Omental fat pad (tissue), 4 donors: ENCODE results near the gene SKIC2. TPM values are rescaled to one million over a fixed set of nuclear protein-coding genes. Genes with fewer than 3 reads are reported as not detected.
A peak's percentile ranks its signal among the peaks of the same experiment; 100 is the strongest.

ENCODE experiments used
- ATAC-seq: fragments of 150-250 bp; one replicate; pipeline ENCODE4 v1.9.1; 2016; ENCODE audit warnings: mild to moderate bottlenecking, moderate library complexity; ENCODE audit not compliant: low FRiP score
- DNase-seq: peaks from one replicate; pipeline ENCODE4 v3.0.0-alpha.2; 2019; ENCODE audit warnings: low spot score
- total RNA-seq, 4 donors: library from RNA; depleted of rRNA; stranded (reverse); fragments of >200 nt; gene quantifications; one replicate each; pipeline ENCODE4 v1.1.0, GENCODE V29; 2016
- TF ChIP-seq, protein P1 (sequence below), 3 donors: fragments of 450-650 bp; IDR thresholded peaks; one replicate each; pipeline ENCODE4 v1.5.1; 2016 to 2017; ENCODE audit warnings: antibody characterized with exemption in 3 of 3, mild to moderate bottlenecking in 3 of 3, moderate library complexity in 2 of 3

The SKIC2 gene
- total RNA-seq, 4 donors from 2014 or later: 31.3 to 50.8 (median 44.8) TPM

GRCh38 chr6:31945507-31946369 is 13.2 kb upstream of the SKIC2 start, which contains the start of gene CFB:
CFB (plus strand) TSS chr6:31946095; CDS start chr6:31946222, 127 bp downstream.
- peak; percentile 84 for ATAC-seq
- TF ChIP-seq, protein P1, sequence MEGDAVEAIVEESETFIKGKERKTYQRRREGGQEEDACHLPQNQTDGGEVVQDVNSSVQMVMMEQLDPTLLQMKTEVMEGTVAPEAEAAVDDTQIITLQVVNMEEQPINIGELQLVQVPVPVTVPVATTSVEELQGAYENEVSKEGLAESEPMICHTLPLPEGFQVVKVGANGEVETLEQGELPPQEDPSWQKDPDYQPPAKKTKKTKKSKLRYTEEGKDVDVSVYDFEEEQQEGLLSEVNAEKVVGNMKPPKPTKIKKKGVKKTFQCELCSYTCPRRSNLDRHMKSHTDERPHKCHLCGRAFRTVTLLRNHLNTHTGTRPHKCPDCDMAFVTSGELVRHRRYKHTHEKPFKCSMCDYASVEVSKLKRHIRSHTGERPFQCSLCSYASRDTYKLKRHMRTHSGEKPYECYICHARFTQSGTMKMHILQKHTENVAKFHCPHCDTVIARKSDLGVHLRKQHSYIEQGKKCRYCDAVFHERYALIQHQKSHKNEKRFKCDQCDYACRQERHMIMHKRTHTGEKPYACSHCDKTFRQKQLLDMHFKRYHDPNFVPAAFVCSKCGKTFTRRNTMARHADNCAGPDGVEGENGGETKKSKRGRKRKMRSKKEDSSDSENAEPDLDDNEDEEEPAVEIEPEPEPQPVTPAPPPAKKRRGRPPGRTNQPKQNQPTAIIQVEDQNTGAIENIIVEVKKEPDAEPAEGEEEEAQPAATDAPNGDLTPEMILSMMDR (IDR thresholded peaks at IDR 0.05): no peak
- peak; percentile 65 for DNase-seq

DNA sequence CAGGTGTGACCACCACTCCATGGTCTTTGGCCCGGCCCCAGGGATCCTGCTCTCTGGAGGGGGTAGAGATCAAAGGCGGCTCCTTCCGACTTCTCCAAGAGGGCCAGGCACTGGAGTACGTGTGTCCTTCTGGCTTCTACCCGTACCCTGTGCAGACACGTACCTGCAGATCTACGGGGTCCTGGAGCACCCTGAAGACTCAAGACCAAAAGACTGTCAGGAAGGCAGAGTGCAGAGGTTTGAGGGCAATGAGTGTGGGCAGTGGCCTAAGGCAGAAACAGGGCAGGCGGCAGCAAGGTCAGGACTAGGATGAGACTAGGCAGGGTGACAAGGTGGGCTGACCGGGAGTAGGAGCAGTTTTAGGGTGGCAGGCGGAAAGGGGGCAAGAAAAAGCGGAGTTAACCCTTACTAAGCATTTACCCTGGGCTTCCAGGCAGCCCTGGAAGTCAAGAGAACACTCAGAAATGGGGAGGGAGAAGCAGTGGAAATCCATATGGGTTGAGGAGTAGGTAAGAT is 12.5 kb upstream of the SKIC2 start:
- DNase-seq (no peak), ATAC-seq (peak; percentile 1)

GRCh38 chr6:31947070-31947675 is 11.8 kb upstream of the SKIC2 start:
- TF ChIP-seq, protein P1 (IDR thresholded peaks at IDR 0.05): no peak
- ATAC-seq: no peak
- DNase-seq: no peak

More for the DNA sequence above, 12.5 kb upstream of the SKIC2 start:
- TF ChIP-seq, protein P1 (IDR thresholded peaks at IDR 0.05): no peak

DNA sequence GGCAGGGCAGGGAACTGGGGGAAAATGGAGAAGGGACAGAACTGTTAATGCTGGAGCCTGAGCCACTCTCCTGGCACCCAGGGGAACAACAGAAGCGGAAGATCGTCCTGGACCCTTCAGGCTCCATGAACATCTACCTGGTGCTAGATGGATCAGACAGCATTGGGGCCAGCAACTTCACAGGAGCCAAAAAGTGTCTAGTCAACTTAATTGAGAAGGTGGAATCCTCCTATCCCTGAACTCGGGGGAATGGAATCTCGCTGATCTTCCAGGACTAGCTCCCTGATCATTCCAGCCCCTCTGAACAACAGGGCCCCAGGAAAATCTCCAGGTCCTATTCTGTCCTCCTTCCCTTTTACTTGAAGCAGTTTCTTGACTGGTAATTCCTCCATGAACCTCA is 11.1 kb upstream of the SKIC2 start:
- DNase-seq: no peak
- TF ChIP-seq, protein P1 (IDR thresholded peaks at IDR 0.05): no peak
- no peak for ATAC-seq

GRCh38 chr6:31948306-31948705 is 10.7 kb upstream of the SKIC2 start:
- ATAC-seq (no peak), DNase-seq (no peak)
- TF ChIP-seq, protein P1 (IDR thresholded peaks at IDR 0.05): no peak

GRCh38 chr6:31948753-31949413 is 10.1 kb upstream of the SKIC2 start:
- ATAC-seq (peak; percentile 5), DNase-seq (no peak)
- TF ChIP-seq, protein P1 (IDR thresholded peaks at IDR 0.05): no peak
